ENCODE results near the gene NRG3.

Gene NRG3

DNA sequence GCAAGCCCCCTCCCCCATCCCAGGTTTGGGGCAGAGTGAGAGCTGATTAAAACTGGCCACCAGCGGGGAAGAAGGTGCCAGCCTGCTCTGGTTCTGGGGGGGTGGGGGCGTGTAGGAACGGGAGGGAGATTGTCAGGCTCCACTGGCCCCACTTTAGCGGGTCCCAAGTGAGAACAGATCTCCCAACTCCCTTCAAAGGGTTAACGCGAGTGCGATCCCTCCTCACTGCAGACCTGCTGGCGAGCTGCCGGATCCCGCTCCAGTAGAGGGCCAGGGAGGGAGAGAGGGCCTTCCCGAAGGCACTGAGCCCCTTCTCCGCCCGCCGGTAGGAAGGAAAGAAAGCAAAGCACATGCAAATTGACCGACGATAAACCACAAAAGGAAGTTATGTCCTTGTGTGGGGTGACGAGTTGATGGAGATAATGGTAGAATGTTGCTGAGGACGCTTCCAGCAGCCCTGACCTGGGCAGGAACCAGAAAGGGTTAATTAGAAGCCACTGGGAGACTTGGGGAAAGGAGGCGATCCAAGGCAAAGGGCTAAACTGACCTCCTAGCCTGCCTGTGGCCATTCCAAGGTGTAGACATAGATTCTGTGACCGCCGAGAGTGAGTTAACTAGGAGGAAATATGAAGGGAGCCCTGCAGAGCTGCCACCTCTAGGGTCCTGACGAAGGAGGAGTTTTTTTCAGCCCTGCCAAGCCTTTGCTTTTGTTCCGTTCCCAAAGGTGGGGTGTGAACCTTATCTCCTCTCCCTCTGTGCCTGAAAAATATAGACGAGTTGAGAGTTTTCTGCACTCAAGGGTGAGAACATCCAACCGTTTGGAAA lies 1.5 kb downstream of the NRG3 start:
- no peak for DNase-seq (ENCODE audit: low spot score)
- TF ChIP-seq, protein P1, sequence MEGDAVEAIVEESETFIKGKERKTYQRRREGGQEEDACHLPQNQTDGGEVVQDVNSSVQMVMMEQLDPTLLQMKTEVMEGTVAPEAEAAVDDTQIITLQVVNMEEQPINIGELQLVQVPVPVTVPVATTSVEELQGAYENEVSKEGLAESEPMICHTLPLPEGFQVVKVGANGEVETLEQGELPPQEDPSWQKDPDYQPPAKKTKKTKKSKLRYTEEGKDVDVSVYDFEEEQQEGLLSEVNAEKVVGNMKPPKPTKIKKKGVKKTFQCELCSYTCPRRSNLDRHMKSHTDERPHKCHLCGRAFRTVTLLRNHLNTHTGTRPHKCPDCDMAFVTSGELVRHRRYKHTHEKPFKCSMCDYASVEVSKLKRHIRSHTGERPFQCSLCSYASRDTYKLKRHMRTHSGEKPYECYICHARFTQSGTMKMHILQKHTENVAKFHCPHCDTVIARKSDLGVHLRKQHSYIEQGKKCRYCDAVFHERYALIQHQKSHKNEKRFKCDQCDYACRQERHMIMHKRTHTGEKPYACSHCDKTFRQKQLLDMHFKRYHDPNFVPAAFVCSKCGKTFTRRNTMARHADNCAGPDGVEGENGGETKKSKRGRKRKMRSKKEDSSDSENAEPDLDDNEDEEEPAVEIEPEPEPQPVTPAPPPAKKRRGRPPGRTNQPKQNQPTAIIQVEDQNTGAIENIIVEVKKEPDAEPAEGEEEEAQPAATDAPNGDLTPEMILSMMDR (IDR thresholded peaks at IDR 0.05; ENCODE audit: extremely low read depth, insufficient read depth, missing control alignments): no peak
- in situ Hi-C loops (cut with MboI; ENCODE audit: low pct_unique_long_range_greater_than_20kb, low sequenced_read_pairs, unreplicated experiment): no loop called here

DNA sequence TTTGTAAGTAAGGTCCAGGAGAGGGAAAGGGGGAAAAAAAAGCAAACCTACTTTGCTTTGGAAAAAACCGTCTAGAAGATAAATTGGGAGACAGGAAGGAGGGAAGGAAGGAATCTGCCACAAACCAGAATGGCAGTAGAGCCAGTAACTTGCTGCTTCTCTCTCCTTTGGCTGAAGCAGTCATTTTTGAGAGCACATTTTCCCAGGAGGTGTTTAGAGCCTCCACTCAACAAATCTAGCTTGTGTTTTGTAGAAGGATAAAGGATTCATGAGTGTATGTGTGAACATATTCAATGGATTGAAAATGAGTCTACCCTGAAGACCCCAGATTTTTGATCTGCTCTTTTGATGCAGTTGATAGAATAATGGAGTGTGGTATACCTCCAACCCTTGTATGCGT lies 2.6 kb downstream of the NRG3 start:
- TF ChIP-seq, protein P1 (IDR thresholded peaks at IDR 0.05; ENCODE audit: extremely low read depth, insufficient read depth, missing control alignments): no peak
- DNase-seq (ENCODE audit: low spot score): no peak
- in situ Hi-C loops (cut with MboI; ENCODE audit: low pct_unique_long_range_greater_than_20kb, low sequenced_read_pairs, unreplicated experiment): no loop called here

DNA sequence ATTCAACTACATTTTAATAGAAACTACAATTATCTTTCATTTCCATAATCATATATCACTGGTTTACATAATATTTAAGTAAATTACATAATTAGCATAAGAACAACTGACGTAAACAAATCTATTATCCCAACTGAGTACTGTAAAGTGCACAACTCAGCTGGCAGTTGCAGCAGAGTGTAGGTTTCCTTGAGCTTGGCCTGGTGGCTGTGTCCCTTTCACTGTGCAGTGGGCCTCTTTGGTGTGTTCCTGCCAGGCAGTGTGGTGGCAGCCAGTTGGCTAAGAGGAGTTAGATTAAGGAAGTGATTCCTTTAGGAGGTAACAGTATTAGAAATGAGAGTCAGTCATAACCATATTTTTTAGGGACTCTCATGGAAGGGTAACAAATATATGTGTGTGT lies 7.0 kb downstream of the NRG3 start:
- no peak for DNase-seq (ENCODE audit: low spot score)
- in situ Hi-C loops (cut with MboI; ENCODE audit: low pct_unique_long_range_greater_than_20kb, low sequenced_read_pairs, unreplicated experiment): no loop called here
- TF ChIP-seq, protein P1 (IDR thresholded peaks at IDR 0.05; ENCODE audit: extremely low read depth, insufficient read depth, missing control alignments): no peak

DNA sequence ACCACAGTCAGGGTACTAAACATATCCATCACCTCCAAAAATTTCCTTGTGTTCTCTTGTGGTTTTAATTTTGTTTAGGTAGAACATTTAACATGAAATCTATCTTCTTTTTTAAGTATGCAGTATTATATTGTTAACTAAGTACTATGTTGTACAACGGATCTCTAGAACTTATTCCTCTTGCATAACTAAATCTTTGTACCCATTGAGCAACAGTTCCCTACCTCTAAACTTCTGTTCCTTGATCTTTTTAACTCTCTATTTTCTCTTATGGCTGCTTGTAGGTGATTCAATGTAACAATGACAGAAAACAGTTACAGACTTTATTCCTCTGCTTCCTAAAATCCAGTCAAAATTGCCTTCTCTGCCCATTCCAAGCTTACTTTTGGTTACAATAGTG lies 9.9 kb downstream of the NRG3 start:
- TF ChIP-seq, protein P1 (IDR thresholded peaks at IDR 0.05; ENCODE audit: extremely low read depth, insufficient read depth, missing control alignments): no peak
- in situ Hi-C loops (cut with MboI; ENCODE audit: low pct_unique_long_range_greater_than_20kb, low sequenced_read_pairs, unreplicated experiment): no loop called here
- no peak for DNase-seq (ENCODE audit: low spot score)

DNA sequence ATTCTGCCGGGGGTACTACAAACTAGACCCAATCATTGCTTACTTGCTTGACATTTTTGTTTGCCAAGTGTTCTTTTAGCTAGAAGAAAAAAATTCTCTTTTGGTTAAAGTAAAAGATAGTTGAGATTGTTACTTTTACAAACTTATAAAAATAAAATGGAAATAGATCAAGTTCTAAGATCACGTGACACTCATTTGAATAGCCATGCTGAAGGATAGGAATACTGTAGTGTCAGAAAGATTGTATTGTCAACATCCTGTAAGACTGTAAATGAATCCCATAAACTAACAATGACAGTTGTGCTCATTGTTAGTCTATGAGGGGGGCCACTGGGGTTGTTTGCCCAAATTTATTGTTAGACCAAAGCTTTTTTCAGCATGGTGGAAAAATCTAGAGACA lies 10.5 kb downstream of the NRG3 start:
- DNase-seq (ENCODE audit: low spot score): no peak
- TF ChIP-seq, protein P1 (IDR thresholded peaks at IDR 0.05; ENCODE audit: extremely low read depth, insufficient read depth, missing control alignments): no peak
- in situ Hi-C loops (cut with MboI; ENCODE audit: low pct_unique_long_range_greater_than_20kb, low sequenced_read_pairs, unreplicated experiment): no loop called here

DNA sequence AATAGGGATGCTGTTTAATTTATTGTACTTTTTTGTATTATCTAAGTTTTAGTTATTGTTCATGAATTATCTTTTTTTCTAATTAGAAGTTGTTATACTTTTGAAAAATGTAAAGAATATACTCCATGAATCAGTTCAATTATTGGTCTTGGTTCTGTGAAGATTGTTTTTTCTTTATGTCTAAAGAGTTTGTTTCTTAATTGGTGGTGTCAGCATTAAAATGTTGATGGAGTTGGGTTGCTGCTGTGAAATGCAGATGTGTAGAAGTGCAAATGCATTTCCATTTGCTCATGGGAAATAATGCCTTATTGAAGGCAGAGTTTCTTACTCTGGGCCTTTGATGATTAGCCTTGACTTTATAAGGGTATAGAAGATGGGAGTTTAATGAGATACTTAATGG lies 11.9 kb downstream of the NRG3 start:
- TF ChIP-seq, protein P1 (IDR thresholded peaks at IDR 0.05; ENCODE audit: extremely low read depth, insufficient read depth, missing control alignments): no peak
- in situ Hi-C loops (cut with MboI; ENCODE audit: low pct_unique_long_range_greater_than_20kb, low sequenced_read_pairs, unreplicated experiment): no loop called here
- DNase-seq (ENCODE audit: low spot score): no peak

All from GM13977 (cell line).